Astrocyte (in vitro differentiated cells and primary cell): ENCODE measurements around the gene ELP4. TPM values are rescaled to one million over a fixed set of nuclear protein-coding genes. Genes with fewer than 3 reads are reported as not detected.
"Not testable (repeated sequence)": the region's sequence is repeated elsewhere in the genome, so short reads cannot be mapped to it uniquely, and the experiment has no call there.

Source experiments
- DNase-seq: peaks from one replicate; pipeline ENCODE4 v3.0.0-alpha.2; 2010; ENCODE audit warnings: low read depth
- FAIRE-seq: peaks from 2 replicates; lab custom pipeline; 2011; peaks lifted over from hg19 to GRCh38; lab: Jason Lieb, UNC
- H2AFZ ChIP-seq: 2 replicates; pipeline ENCODE4 v1.6.0; 2012; ENCODE audit warnings: low read depth, low read length, inconsistent platforms
- H3K27ac ChIP-seq: 2 replicates; pipeline ENCODE4 v1.5.1; 2011; ENCODE audit warnings: low read depth, low read length, inconsistent platforms
- H3K27me3 ChIP-seq: 2 replicates; pipeline ENCODE4 v1.6.0; 2011; ENCODE audit warnings: low read length, inconsistent platforms; ENCODE audit not compliant: insufficient read depth
- H3K36me3 ChIP-seq: 2 replicates; pipeline ENCODE4 v1.5.1; 2011; ENCODE audit warnings: low read length, inconsistent platforms; ENCODE audit not compliant: insufficient read depth
- H3K4me1 ChIP-seq: 2 replicates; pipeline ENCODE4 v1.5.1; 2011; ENCODE audit warnings: low read length, inconsistent platforms; ENCODE audit not compliant: insufficient read depth
- H3K4me2 ChIP-seq: 2 replicates; pipeline ENCODE4 v1.6.0; 2012; ENCODE audit warnings: low read length, inconsistent platforms
- H3K4me3 ChIP-seq: 2 replicates; pipeline ENCODE4 v1.5.1; 2011; ENCODE audit warnings: low read depth, mild to moderate bottlenecking, low read length, inconsistent platforms; ENCODE audit not compliant: insufficient read depth
- H3K79me2 ChIP-seq: 2 replicates; pipeline ENCODE4 v1.6.0; 2012; ENCODE audit warnings: mild to moderate bottlenecking, low read length, inconsistent platforms; ENCODE audit not compliant: insufficient read depth
- H3K9ac ChIP-seq: 2 replicates; pipeline ENCODE4 v1.6.0; 2012; ENCODE audit warnings: mild to moderate bottlenecking, low read length, inconsistent platforms
- H3K9me3 ChIP-seq: 2 replicates; pipeline ENCODE4 v1.5.1; 2012; ENCODE audit warnings: low read depth, mild to moderate bottlenecking, low read length, inconsistent platforms; ENCODE audit not compliant: insufficient read depth
- H4K20me1 ChIP-seq: 2 replicates; pipeline ENCODE4 v1.6.0; 2012; ENCODE audit warnings: low read length, inconsistent platforms; ENCODE audit not compliant: insufficient read depth
- H3K27ac Mint-ChIP-seq: one replicate; pipeline ENCODE4 v1.8.0; 2021; ENCODE audit warnings: mild to moderate bottlenecking, mixed read lengths; ENCODE audit not compliant: unreplicated experiment
- H3K27me3 Mint-ChIP-seq: one replicate; pipeline ENCODE4 v1.8.0; 2021; ENCODE audit warnings: low read depth, mixed read lengths; ENCODE audit not compliant: unreplicated experiment
- H3K36me3 Mint-ChIP-seq: one replicate; pipeline ENCODE4 v1.8.0; 2021; ENCODE audit warnings: low read depth, mixed read lengths; ENCODE audit not compliant: unreplicated experiment
- H3K4me1 Mint-ChIP-seq: one replicate; pipeline ENCODE4 v1.8.0; 2021; ENCODE audit warnings: low read depth, mixed read lengths; ENCODE audit not compliant: unreplicated experiment
- H3K4me3 Mint-ChIP-seq: one replicate; pipeline ENCODE4 v1.8.0; 2021; ENCODE audit warnings: mild to moderate bottlenecking, moderate library complexity, mixed read lengths; ENCODE audit not compliant: unreplicated experiment
- H3K9me3 Mint-ChIP-seq: one replicate; pipeline ENCODE4 v1.8.0; 2021; ENCODE audit warnings: mild to moderate bottlenecking, mixed read lengths; ENCODE audit not compliant: unreplicated experiment
- EZH2 ChIP-seq: IDR thresholded peaks from 2 replicates; pipeline ENCODE4 v1.6.1; 2012; ENCODE audit warnings: mild to moderate bottlenecking, low read length, inconsistent platforms; ENCODE audit not compliant: insufficient read depth
- total RNA-seq: library from RNA; stranded (reverse); gene quantifications from 2 replicates; pipeline ENCODE4 v1.2.1, GENCODE V29; 2021
- TF ChIP-seq, protein P1 (sequence below): IDR thresholded peaks from 2 replicates; pipeline ENCODE4 v1.5.1; 2011; ENCODE audit warnings: low read depth, mild to moderate bottlenecking, inconsistent platforms, low read length, moderate library complexity; ENCODE audit not compliant: insufficient read depth

Gene ELP4
- total RNA-seq, 1 donor from 2014 or later = 12.9 TPM

DNA sequence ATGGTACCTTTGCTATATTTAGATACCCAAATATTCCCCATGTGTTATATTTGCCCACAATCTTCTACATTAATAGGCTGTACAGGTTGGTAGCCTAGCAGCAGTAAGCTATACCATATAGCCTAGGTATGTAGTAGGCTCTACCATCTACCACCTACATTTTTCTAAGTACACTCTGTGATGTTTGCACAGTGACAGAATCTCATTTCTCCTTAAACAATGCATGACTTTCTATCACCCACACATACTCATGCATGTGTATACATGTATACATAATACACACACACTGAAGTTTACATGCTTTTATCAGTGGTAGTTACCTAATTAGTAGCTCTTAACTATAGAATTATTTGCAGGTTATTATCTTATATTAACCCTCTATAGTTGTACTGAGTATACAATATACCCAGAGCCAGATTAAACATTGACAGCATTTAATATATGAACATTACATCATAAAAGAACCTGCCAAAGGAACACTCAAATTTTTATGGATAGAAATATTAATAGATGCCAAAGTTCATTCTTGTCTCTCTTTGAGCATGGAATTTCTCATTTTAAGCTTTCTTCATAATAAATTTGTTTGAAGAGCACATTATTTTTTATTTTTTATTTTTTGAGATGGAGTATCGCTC, 51.4 kb downstream of the ELP4 start:
- no peaks in the 10 kb centered on the region for H4K20me1 ChIP-seq
- TF ChIP-seq, protein P1, sequence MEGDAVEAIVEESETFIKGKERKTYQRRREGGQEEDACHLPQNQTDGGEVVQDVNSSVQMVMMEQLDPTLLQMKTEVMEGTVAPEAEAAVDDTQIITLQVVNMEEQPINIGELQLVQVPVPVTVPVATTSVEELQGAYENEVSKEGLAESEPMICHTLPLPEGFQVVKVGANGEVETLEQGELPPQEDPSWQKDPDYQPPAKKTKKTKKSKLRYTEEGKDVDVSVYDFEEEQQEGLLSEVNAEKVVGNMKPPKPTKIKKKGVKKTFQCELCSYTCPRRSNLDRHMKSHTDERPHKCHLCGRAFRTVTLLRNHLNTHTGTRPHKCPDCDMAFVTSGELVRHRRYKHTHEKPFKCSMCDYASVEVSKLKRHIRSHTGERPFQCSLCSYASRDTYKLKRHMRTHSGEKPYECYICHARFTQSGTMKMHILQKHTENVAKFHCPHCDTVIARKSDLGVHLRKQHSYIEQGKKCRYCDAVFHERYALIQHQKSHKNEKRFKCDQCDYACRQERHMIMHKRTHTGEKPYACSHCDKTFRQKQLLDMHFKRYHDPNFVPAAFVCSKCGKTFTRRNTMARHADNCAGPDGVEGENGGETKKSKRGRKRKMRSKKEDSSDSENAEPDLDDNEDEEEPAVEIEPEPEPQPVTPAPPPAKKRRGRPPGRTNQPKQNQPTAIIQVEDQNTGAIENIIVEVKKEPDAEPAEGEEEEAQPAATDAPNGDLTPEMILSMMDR = no peak
- TF ChIP-seq EZH2 = no peak

DNA sequence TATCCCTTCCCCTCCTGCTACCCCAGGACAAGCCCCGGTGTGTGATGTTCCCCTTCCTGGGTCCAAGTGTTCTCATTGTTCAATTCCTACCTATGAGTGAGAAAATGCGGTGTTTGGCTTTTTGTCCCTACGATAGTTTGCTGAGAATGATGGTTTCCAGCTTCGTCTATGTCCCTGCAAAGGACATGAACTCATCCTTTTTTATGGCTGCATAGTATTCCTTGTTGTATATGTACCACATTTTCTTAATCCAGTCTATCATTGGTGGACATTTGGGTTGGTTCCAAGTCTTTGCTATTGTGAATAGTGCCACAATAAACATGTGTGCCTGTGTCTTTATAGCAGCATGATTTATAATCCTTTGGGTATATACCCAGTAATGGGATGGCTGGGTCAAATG, 55.0 kb downstream of the ELP4 start:
- DNase-seq, H3K9me3 ChIP-seq, H4K20me1 ChIP-seq, H3K79me2 ChIP-seq, H3K4me3 ChIP-seq, FAIRE-seq, H3K27me3 Mint-ChIP-seq, H3K36me3 Mint-ChIP-seq, H2AFZ ChIP-seq, H3K9me3 Mint-ChIP-seq, H3K4me1 ChIP-seq, H3K4me2 ChIP-seq, H3K36me3 ChIP-seq, H3K4me1 Mint-ChIP-seq, H3K27ac ChIP-seq, H3K9ac ChIP-seq, H3K4me3 Mint-ChIP-seq, H3K27ac Mint-ChIP-seq, H3K27me3 ChIP-seq: not testable (repeated sequence)

More for the DNA sequence above, 51.4 kb downstream of the ELP4 start:
- H3K9me3 Mint-ChIP-seq = peaks cover 3% of the 10 kb centered on the region
- Histone ChIP-seq H2AFZ (no peak overlapping the region), H3K4me1 (no peaks in the 10 kb centered on the region), H3K79me2 (no peaks in the 10 kb centered on the region), H3K9ac (no peak overlapping the region), H3K9me3 (no peaks in the 10 kb centered on the region), H3K27ac (no peak overlapping the region), H3K4me2 (no peak overlapping the region), H3K36me3 (no peaks in the 10 kb centered on the region), H3K27me3 (no peaks in the 10 kb centered on the region), H3K4me3 (no peak overlapping the region)
- H3K4me1 Mint-ChIP-seq = no peaks in the 10 kb centered on the region
- FAIRE-seq (no peak), DNase-seq (no peak)
- H3K27ac Mint-ChIP-seq = no peak overlapping the region
- H3K36me3 Mint-ChIP-seq = peaks cover 2% of the 10 kb centered on the region
- H3K4me3 Mint-ChIP-seq = no peak overlapping the region
- H3K27me3 Mint-ChIP-seq = no peaks in the 10 kb centered on the region

DNA sequence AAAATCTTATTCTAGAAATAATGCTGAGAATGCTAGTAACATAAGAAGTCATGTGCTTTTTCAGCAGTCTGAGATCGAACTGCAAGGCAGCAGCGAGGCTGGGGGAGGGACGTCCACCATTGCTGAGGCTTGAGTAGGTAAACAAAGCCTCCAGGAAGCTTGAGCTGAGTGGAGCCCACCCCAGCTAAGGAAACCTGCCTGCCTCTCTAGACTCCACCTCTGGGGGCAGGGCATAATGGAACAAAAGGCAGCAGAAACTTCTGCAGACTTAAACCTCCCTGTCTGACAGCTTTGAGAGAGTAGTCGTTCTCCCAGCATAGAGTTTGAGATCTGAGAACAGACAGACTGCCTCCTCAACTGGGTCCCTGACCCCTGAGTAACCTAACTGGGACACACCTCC, 64.6 kb downstream of the ELP4 start:
- peaks cover 20% of the 10 kb centered on the region for H3K9me3 Mint-ChIP-seq
- not testable (repeated sequence) for H3K4me3 ChIP-seq, H3K36me3 ChIP-seq, H3K9me3 ChIP-seq, H3K4me1 ChIP-seq, H2AFZ ChIP-seq, H3K27me3 Mint-ChIP-seq, DNase-seq, H3K4me2 ChIP-seq, H3K79me2 ChIP-seq, H3K27me3 ChIP-seq, H3K4me1 Mint-ChIP-seq, H3K27ac ChIP-seq, H3K9ac ChIP-seq, H3K27ac Mint-ChIP-seq, H4K20me1 ChIP-seq, FAIRE-seq, H3K4me3 Mint-ChIP-seq, H3K36me3 Mint-ChIP-seq

DNA sequence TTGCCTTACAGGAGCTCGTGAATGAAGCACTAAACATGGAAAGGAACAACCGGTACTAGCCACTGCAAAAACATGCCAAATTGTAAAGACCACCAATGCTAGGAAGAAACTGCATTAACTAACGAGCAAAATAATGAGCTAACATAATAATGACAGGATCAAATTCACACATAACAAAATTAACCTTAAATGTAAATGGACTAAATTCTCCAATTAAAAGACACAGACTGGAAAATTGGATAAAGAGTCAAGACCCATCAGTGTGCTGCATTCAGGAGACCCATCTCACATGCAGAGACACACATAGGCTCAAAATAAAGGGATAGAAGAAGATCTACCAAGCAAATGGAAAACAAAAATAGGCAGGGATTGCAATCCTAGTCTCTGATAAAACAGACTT, 66.2 kb downstream of the ELP4 start:
- not testable (repeated sequence) for H3K36me3 ChIP-seq, H3K27ac Mint-ChIP-seq, H3K27me3 ChIP-seq, H3K36me3 Mint-ChIP-seq, H3K27ac ChIP-seq, FAIRE-seq, H3K4me1 ChIP-seq, H3K4me2 ChIP-seq, H3K27me3 Mint-ChIP-seq, H3K4me1 Mint-ChIP-seq, H3K79me2 ChIP-seq, H4K20me1 ChIP-seq, DNase-seq, H3K9me3 ChIP-seq, H2AFZ ChIP-seq, H3K4me3 Mint-ChIP-seq, H3K4me3 ChIP-seq, H3K9ac ChIP-seq
- peaks cover 20% of the 10 kb centered on the region for H3K9me3 Mint-ChIP-seq

DNA sequence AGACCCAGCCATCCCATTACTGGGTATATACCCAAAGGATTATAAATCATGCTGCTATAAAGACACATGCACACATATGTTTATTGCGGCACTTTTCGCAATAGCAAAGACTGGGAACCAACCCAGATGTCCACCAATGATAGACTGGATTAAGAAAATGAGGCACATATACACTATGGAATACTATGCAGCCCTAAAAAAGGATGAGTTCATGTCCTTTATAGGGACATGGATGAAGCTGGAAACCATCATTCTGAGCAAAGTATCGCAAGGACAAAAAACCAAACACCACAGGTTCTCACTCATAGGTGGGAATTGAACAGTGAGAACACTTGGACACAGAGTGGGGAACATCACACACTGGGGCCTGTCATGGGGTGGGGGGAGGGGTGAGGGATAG, 69.8 kb downstream of the ELP4 start:
- H3K9me3 Mint-ChIP-seq = peaks cover 18% of the 10 kb centered on the region
- not testable (repeated sequence) for H3K9ac ChIP-seq, FAIRE-seq, H3K4me3 ChIP-seq, H3K27me3 ChIP-seq, H3K27me3 Mint-ChIP-seq, H3K9me3 ChIP-seq, H3K4me1 ChIP-seq, H3K4me1 Mint-ChIP-seq, H3K27ac ChIP-seq, H3K27ac Mint-ChIP-seq, H3K36me3 ChIP-seq, DNase-seq, H3K4me2 ChIP-seq, H3K79me2 ChIP-seq, H2AFZ ChIP-seq, H3K4me3 Mint-ChIP-seq, H3K36me3 Mint-ChIP-seq, H4K20me1 ChIP-seq
